ENCODE results near the gene HEXA.

The HEXA gene

GRCh38 chr15:72319985-72320671 is 55.7 kb downstream of the HEXA start, which contains the start of gene CELF6:
TSS of gene CELF6 (minus strand) at chr15:72320157. CDS start at chr15:72319874, 283 bp downstream.
- DNase-seq (ENCODE audit: low read depth in 2 of 2): peak; percentile 40 to 54

GRCh38 chr15:72319360-72319984 is 56.3 kb downstream of the HEXA start:
- DNase-seq (ENCODE audit: low read depth in 2 of 2): peak in 1 of 2 donors; percentile 27

GRCh38 chr15:72318408-72318942 is 57.3 kb downstream of the HEXA start:
- DNase-seq (ENCODE audit: low read depth in 2 of 2): no peak

GRCh38 chr15:72315706-72316370 is 60.0 kb downstream of the HEXA start:
- DNase-seq (ENCODE audit: low read depth in 2 of 2): no peak

- DNase-seq (ENCODE audit: low read depth in 2 of 2): no peak
These were observed 61.9 kb downstream of the HEXA start for GRCh38 chr15:72313881-72314280.

- no peak for DNase-seq (ENCODE audit: low read depth in 2 of 2)
These were observed 62.4 kb downstream of the HEXA start for GRCh38 chr15:72313448-72313840.

- DNase-seq (ENCODE audit: low read depth in 2 of 2): peak; percentile 25 to 48
These were observed 63.0 kb downstream of the HEXA start for GRCh38 chr15:72312605-72313447.

GRCh38 chr15:72307026-72307425 is 68.8 kb downstream of the HEXA start:
- DNase-seq (ENCODE audit: low read depth in 2 of 2): no peak

GRCh38 chr15:72306211-72306785 is 69.5 kb downstream of the HEXA start:
- peak in 1 of 2 donors; percentile 25 for DNase-seq (ENCODE audit: low read depth in 2 of 2)

GRCh38 chr15:72304596-72304995 is 71.2 kb downstream of the HEXA start:
- no peak for DNase-seq (ENCODE audit: low read depth in 2 of 2)

GRCh38 chr15:72302955-72303354 is 72.9 kb downstream of the HEXA start:
- DNase-seq (ENCODE audit: low read depth in 2 of 2): no peak

All from stimulated activated CD4-positive, alpha-beta T cell treated with anti-CD3 and anti-CD28 coated beads, Interleukin-15, amount 100 ng/mL, for 48 hours (primary cell).